Kidney (tissue), 14 donors: ENCODE results near the gene ETS2. TPM values are rescaled to one million over a fixed set of nuclear protein-coding genes. Genes with fewer than 3 reads are reported as not detected.

ENCODE experiments used
- DNase-seq, 5 donors: peaks; one replicate each; pipeline ENCODE4 v3.0.0-alpha.2; 2013 to 2020
- FAIRE-seq: peaks from 2 replicates; lab custom pipeline; 2012; peaks lifted over from hg19 to GRCh38; lab: Jason Lieb, UNC
- H3K27ac ChIP-seq, 2 donors: one replicate each; pipeline ENCODE4 v1.7.0; 2013; ENCODE audit warnings: low read depth in 2 of 2, low read length in 2 of 2, inconsistent platforms in 1 of 2
- H3K27me3 ChIP-seq: one replicate; pipeline ENCODE4 v1.7.1; 2013; ENCODE audit warnings: low read length, inconsistent platforms; ENCODE audit not compliant: control insufficient read depth, insufficient read depth
- H3K36me3 ChIP-seq, 3 donors: one replicate each; pipeline versions ENCODE4 v1.7.0 to v1.7.1; 2013; ENCODE audit warnings: low read length in 3 of 3, control low read depth in 1 of 3, inconsistent platforms in 1 of 3; ENCODE audit not compliant: insufficient read depth in 3 of 3, control insufficient read depth in 2 of 3
- H3K4me1 ChIP-seq, 3 donors: one replicate each; pipeline versions ENCODE4 v1.7.0 to v1.7.1; 2013; ENCODE audit warnings: low read length in 3 of 3, inconsistent platforms in 1 of 3, low read depth in 1 of 3; ENCODE audit not compliant: control insufficient read depth in 2 of 3, insufficient read depth in 2 of 3
- H3K4me3 ChIP-seq, 3 donors: one replicate each; pipeline versions ENCODE4 v1.7.0 to v1.8.1; 2013; ENCODE audit warnings: low read length in 3 of 3, control low read depth in 1 of 3, inconsistent platforms in 1 of 3
- H3K9ac ChIP-seq, 3 donors: one replicate each; pipeline versions ENCODE4 v1.7.0 to v1.7.1; 2013; ENCODE audit warnings: low read length in 3 of 3, control low read depth in 1 of 3, inconsistent platforms in 1 of 3
- H3K9me3 ChIP-seq, 3 donors: one replicate each; pipeline versions ENCODE4 v1.7.0 to v1.7.1; 2013; ENCODE audit warnings: low read length in 3 of 3, control low read depth in 1 of 3, inconsistent platforms in 1 of 3; ENCODE audit not compliant: control insufficient read depth in 2 of 3, insufficient read depth in 1 of 3
- intact Hi-C: fragments of 100-400 bp; cut with DNase I; formaldehyde crosslinking; loops from one replicate; pipeline ENCODE4 v1.11.1; 2022
- polyA plus RNA-seq: library from polyadenylated mRNA; stranded (reverse); fragments of 350-450 nt; fragmentation: Illumina TruSeq; extraction: RNeasy Lipid Tissue Mini Kit (QIAGEN cat#74804); gene quantifications from one replicate; pipeline ENCODE4 v1.2.3, GENCODE V29; 2014; ENCODE audit warnings: low read depth, low replicate concordance; ENCODE audit not compliant: insufficient read depth
- total RNA-seq: library from RNA; stranded (reverse); fragmentation: NEBNext Ultra II Directional; extraction: Animal tissue kit (Norgen Biotek cat#: 25700); gene quantifications from one replicate; pipeline ENCODE4 v1.2.1, GENCODE V29; 2021
- TF ChIP-seq, protein P1 (sequence below): IDR thresholded peaks from 3 replicates; pipeline ENCODE4 v1.5.1; 2012; ENCODE audit warnings: mild to moderate bottlenecking, moderate library complexity, borderline replicate concordance; ENCODE audit not compliant: insufficient read depth; ENCODE audit errors: extremely low read depth
- donor health status: control.
- donor health status: control.
- donor health status: control.
- donor health status: control.
- donor health status: control.
- donor health status: DM: yes; HTN: yes; CAD: no.
- donor health status: Normal renal cell carcinoma (clear cell type).

Gene ETS2
- total and polyA plus RNA-seq, 2 donors from 2014 or later, result 43.1 to 178 TPM

- Histone ChIP-seq H3K4me3 (no peak overlapping the region), H3K36me3 (peaks cover 24 to 69% (median 66%) of the 10 kb centered on the region in 3 donors), H3K27me3 (no peaks in the 10 kb centered on the region), H3K9me3 (no peaks in the 10 kb centered on the region), H3K27ac (peak overlapping the region in 1 of 2 donors; percentile 35), H3K9ac (no peak overlapping the region), H3K4me1 (peaks cover 0 to 11% (median 0%) of the 10 kb centered on the region in 3 donors)
- no peak for FAIRE-seq
- intact Hi-C loops, result no loop called here
- TF ChIP-seq, protein P1, sequence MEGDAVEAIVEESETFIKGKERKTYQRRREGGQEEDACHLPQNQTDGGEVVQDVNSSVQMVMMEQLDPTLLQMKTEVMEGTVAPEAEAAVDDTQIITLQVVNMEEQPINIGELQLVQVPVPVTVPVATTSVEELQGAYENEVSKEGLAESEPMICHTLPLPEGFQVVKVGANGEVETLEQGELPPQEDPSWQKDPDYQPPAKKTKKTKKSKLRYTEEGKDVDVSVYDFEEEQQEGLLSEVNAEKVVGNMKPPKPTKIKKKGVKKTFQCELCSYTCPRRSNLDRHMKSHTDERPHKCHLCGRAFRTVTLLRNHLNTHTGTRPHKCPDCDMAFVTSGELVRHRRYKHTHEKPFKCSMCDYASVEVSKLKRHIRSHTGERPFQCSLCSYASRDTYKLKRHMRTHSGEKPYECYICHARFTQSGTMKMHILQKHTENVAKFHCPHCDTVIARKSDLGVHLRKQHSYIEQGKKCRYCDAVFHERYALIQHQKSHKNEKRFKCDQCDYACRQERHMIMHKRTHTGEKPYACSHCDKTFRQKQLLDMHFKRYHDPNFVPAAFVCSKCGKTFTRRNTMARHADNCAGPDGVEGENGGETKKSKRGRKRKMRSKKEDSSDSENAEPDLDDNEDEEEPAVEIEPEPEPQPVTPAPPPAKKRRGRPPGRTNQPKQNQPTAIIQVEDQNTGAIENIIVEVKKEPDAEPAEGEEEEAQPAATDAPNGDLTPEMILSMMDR, result no peak
- no peak for DNase-seq
Measured at GRCh38 chr21:38815060-38815405, 9.3 kb downstream of the ETS2 start.

DNA sequence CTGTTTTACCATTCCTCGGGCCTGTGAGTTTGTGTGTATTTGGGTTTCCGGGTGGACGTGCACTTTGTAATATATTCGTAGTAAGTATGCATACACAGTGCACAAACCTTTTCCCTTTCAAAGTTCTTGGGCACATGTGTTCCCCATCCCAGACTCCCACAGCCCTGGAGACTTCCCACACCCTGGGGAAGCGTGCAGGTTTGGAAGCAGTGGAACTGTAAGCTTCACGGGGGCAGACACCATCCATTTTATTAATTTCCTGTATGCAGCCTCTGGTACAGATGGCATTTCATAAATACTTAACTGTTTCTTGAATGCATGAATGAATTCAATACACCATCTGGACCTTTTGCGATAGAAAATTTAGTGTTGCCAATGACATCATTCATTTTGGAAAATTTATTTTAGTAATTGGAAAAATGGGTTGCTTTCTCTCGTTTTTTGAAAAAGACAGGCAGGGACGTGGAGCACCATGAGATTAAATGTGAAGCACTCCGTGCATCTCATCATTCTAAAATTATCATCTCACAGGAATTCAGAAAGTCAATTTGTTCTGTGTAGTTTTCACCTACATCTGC, 10.8 kb downstream of the ETS2 start:
- Histone ChIP-seq H3K36me3 (peaks cover 27 to 81% (median 69%) of the 10 kb centered on the region in 3 donors), H3K9me3 (no peaks in the 10 kb centered on the region), H3K4me1 (peaks cover 0 to 8% (median 0%) of the 10 kb centered on the region in 3 donors), H3K4me3 (no peak overlapping the region), H3K27me3 (no peaks in the 10 kb centered on the region), H3K27ac (no peak overlapping the region), H3K9ac (no peak overlapping the region)
- TF ChIP-seq, protein P1, result no peak
- intact Hi-C loops, result no loop called here
- DNase-seq, result no peak
- no peak for FAIRE-seq

DNA sequence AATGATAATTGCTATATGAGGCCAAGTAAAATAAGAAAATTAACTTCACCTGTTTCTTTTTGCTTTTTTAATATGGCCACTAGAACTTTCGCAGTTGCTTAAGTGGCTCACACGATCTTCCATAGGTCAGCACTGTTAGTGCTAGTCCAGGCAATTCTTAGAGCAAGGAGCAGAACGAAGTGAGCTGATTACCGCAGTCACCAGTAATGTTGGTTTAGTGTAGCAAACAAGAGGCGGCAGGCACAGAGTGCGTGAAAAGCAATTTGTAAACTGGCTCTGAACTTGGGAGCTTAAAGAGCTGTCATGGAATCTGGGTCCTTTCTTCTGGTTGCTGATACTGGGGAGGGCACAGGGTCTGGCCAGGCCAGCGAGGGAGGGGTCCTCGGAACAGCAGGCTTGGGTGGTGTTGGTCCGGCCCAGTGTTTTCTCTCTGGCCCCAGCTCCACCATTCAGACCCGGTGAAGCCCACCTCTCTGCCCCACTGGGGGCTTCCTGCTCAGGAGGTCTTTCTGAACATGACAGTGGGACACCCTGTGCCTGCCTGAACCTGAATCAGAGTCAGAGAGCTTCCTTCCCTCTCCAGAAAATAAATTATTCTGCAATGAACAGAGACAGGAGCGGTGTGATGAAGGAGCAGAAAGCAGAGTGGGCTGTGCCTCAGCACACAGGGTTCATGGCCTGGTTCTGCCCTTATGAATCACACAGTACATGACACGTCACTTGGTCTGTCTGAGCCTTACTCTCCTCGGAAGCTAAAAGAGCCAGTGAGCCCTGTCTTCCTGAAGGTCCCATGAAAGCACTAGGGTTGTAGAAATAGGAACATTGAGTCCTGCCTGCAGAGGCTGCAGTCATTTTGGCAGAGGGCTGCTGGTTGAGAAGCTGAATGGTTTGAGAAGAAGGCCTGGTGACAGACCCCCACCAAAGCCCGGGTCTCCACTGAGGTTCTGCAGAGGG, 11.9 kb downstream of the ETS2 start:
- Histone ChIP-seq H3K9me3 (no peaks in the 10 kb centered on the region), H3K9ac (no peak overlapping the region), H3K4me3 (no peak overlapping the region), H3K36me3 (peaks cover 30 to 92% (median 79%) of the 10 kb centered on the region in 3 donors), H3K4me1 (peaks cover 0 to 19% (median 0%) of the 10 kb centered on the region in 3 donors), H3K27me3 (no peaks in the 10 kb centered on the region), H3K27ac (peak overlapping the region; percentile 20 to 28)
- DNase-seq, result peak in 1 of 5 donors; percentile 62
- intact Hi-C loops, result no loop called here
- FAIRE-seq, result no peak
- TF ChIP-seq, protein P1, result no peak
